Ureter (tissue), 1 donor: Measurements from ENCODE around the gene GFOD1. TPM values are rescaled to one million over a fixed set of nuclear protein-coding genes. Genes with fewer than 3 reads are reported as not detected.
A peak's percentile ranks its signal among the peaks of the same experiment; 100 is the strongest.

Experiments
- DNase-seq: peaks from one replicate; pipeline ENCODE4 v3.0.0-alpha.2; 2020; ENCODE audit warnings: low spot score
- total RNA-seq: library from RNA; stranded (reverse); gene quantifications from one replicate; pipeline ENCODE4 v1.2.4, GENCODE V29; 2023
- donor health status: DM: yes; HTN: yes; CAD: no.

The GFOD1 gene
- total RNA-seq, 1 donor from 2014 or later, result 19.3 TPM

DNA sequence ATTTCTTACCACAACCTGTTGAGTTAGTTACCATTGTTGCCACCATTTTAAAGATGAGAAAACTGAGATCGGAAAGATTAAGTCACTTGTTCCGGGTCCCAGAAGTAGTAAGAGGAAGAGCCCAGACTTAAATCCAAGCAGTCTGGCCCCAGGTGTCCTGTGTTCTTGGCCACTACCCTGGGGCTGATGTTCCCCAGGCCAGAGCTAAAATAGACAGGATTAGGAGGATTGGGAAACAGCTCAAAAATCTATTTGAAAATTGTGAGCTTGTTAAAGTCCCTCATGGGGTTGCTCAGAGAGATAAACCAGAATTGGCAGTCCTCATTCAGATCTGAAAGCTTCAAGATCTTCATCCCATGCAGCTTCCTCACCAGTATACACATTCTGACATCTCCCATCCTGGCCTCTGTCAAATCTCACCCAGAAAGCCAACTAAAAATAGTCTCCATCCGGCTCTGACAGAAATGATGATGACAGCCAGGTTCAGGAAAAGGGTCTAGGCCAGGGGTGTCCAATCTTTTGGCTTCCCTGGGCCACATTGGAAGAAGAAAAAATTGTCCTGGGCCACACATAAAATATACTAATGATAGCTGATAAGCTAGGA is 62.0 kb downstream of the GFOD1 start:
- DNase-seq, result no peak

DNA sequence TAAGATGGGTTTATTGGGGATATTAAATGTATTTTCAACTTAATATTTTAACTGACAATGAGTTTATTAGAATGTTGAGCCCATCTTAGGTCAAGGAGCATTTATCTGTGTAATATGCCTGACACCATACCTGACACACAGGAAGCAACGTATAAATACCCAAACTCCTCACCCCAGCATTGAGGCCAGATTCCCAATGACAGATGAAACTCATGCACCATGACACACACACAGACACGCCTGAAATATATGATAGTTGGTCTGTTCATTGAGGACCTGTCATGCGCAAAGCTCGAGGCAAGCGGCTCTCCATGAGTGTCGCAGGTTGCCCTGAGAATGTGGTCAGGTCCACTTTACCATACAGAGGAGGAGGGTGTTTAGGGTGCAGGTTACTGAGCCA is 64.1 kb downstream of the GFOD1 start:
- DNase-seq, result no peak

DNA sequence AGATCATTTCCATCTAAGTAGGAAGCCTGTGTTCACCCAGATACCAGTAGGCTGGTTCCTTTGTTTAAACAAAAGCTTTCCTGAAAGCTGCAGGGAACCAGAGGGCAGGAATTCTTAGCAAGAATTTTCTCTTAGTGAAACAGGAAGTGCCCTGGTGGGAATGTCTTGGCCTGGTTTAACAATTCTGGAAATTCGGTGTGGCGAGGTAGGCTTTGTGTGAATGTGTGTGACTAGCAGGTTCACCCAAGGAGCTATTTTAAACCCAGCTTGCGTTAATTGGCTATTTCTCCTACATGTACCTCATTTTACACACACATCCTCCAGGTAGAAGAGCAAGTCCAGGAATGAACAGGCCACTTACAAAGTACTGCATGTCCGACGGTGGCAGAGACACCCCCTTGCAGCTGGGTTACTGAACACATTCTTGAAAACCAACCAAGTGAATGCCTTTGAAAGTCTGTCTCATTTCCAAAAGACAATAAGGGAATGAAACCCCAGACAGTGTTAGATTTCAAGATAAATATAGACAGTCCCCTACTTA is 64.6 kb downstream of the GFOD1 start:
- DNase-seq, result no peak

GRCh38 chr6:13421425-13422059 is 65.9 kb downstream of the GFOD1 start:
- DNase-seq, result no peak

- no peak for DNase-seq
Observed at GRCh38 chr6:13420269-13420668, 67.1 kb downstream of the GFOD1 start.

DNA sequence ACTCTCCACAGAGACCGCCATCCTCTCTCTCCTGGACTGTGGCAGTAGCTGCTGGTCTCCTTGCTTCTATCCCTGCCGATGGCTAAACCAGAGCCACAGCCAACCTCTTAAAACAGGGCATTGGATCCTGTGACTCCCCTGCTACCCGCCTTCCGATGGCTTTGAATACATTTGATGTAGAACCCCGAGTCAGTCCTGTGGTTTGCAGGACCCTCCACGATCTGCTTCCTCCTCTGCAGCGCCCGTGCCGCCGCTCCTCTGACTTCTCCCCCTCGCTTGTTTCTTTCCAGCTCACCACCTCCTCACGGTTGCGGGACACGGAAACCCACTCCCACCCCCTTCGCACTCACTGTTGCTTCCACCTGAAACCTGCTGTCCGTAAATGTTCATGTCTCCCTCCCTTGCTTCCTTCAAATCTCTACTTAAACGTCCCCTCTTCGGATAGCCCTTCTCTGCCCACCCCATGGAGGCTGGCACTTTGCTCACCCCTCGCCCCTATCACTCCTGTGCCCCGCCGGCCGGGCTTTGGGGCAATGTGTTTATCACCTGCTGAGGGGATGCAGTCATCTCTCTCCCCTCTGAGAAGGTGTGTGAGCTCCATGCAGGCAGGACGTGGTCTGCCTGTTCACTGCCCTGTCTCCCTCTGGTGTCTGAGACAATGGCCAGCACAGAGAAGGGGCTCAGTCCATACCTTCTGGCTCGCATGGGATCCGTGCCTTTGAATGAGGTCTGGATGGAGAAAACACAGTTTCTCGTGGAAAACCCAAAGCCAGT is 67.8 kb downstream of the GFOD1 start:
- no peak for DNase-seq

DNA sequence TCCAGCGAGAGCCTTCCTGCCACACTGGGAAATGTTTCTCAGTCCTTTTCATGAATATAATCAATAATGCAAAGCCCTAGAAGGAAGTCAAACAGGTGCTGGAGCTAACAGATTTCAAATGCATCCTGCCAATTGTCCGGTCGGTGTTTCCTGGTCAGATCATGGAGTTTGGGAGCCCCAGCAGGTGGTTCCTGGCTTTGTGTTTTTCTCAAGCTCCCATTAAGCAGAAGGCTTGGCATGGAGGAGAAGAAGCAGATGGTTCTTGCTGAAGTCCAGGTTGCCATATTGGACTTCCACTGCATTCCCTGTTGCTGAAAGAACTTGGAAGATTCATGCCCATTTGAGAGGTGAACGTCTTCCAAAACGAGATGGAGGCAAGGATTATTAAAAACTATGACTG is 68.6 kb downstream of the GFOD1 start:
- DNase-seq, result no peak

DNA sequence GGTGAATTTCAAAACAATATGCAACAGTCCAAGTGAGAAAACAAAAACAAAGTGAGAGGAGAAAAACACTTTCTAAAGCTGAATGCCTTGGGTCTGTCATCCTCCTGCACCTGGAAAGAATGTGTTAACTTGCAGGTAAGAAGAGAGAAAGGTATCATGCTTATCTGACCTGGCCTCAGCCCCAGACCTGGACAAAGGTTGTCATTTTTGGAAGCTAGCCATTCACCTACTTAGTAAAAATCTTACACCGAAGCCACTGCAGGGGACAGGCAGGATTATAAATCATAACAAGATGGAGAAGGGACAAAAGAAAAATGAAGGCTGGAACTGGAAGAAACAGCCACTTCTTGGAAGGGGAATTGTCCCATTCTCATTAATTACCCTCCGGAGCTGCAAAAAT is 69.4 kb downstream of the GFOD1 start:
- no peak for DNase-seq

GRCh38 chr6:13417431-13417830 is 70.0 kb downstream of the GFOD1 start:
- DNase-seq, result no peak

GRCh38 chr6:13415283-13415682 is 72.1 kb downstream of the GFOD1 start:
- no peak for DNase-seq

DNA sequence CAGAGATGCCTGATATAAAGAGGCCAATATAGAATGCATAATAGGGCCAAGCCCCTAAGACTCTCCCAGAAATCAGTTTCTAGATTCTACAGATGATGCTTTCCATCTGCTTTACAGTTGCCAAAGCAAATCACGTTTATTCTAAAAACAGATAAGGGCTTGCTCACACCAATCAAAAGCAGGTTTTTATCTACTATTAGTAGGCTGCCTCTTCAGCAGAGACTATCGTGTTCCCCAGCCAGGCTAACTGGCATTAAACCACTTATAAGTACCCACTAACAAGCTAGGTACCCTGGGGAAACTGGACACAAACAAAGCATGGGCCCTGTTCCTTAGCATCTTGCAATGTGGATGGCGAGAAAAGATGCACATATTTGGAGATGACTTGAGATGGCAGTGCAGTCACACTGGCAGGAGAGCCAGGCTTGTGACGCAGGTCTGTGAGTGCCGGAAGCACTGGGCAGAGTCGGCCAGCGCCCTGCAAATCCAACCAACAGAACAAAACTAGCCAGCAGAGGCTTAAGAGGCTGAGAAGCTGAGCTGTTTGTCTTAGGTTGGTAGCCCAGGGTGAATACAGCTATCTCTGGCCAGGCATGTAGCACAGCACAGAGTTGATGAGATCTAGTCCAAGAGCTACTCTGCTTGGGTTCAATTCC is 73.4 kb downstream of the GFOD1 start:
- DNase-seq, result peak; percentile 64

- DNase-seq, result no peak
Observed at GRCh38 chr6:13413466-13413862, 73.9 kb downstream of the GFOD1 start.

GRCh38 chr6:13412639-13413465 is 74.5 kb downstream of the GFOD1 start:
- no peak for DNase-seq

DNA sequence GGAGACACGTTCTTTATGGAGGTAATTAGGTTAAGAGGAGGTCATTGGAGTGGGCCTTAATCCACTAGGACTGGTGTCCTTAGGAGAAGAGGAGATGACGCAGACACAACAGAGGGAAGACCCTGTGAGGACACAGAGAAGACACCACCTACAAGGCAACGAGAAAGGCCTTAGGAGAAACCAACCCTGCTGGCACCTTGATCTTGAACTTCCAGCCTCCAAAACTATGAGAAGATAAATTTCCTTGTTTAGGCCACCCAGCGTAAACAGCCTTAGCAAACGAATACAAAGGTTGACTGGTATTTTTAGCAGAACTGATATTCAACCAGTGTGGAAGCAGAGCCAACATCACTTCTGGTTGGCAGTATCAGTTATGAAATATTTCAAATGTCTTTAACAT is 75.2 kb downstream of the GFOD1 start:
- no peak for DNase-seq

DNA sequence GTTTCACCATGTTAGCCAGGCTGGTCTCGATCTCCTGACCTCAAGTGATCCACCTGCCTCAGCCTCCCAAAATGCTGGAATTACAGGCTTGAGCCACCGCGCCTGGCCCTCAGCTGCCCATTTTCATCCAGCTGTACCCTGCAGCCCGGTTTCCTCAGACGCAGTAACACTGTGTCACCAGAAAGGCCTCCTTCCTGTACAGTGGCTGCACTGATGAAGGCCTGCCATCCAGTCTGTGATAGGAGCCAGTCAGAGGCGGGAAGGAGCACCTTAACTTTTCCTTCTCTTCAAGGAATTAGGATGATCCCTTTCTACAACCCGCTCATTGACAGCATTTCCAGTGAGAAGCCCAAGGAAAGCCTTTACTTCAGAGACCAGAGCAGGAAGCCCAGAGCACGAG is 75.9 kb downstream of the GFOD1 start:
- no peak for DNase-seq

- no peak for DNase-seq
Observed at GRCh38 chr6:13409991-13410390, 77.4 kb downstream of the GFOD1 start.

DNA sequence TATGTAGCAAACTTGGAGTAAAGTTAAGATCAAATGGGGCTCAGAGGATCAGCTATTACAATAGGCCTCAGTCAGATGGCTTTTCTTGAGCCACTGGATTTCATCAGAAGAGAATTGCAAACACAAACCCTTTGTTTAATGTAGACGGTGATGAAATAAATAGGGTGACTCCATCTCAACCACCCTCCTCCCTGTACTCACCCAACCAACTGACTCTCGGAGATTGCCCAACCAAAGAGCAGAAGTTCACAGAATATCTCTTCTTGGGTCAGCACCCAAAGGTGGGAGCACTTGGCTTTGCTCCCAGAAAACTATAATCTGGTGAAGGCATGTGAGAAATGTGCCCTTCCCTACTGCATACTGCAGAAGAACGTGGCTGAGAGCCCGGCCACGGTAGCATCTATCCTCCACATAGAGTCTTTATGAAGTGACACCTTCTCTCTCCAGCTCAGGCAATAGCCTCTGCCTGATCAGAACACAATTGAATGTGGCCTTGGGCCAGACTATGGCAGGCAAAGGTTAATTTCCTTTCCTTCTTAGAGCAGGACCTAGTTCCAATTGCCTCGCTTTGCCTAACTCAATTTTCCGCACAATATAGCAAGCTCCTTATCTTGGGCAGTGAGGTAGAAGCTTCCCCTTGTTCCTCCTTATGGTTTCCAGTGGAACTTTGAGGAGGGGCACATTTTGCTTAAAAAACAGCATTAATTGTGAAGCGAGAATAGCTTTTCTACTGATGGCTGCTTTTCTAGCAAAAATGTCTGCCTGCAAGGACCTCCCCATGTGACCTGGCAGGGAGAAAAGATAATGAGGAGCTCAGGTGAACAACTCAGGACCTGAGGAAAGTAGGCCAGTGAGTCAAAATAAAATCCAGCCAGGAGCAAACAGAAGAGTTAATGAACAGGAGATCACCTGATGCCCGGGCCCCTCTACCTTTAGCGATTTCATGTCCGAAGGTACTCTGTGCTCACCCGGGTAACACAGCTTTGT is 79.4 kb downstream of the GFOD1 start:
- DNase-seq, result no peak

DNA sequence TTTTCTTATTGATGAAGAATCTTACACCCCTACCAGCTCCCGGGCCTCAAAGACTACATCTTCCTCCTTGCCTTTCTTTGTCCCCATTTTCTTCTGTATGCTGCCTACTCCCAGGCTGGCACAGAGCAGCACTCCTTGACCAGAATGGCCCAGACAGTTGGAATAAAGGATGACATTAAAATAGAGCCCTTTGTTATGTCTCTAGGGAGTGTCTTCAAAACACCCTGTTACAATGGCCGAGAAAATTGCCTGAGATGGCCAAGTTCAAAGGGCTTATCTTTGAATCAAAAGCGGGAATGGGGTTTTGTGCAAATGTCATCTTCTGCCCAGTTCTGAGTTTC is 80.1 kb downstream of the GFOD1 start:
- no peak for DNase-seq

DNA sequence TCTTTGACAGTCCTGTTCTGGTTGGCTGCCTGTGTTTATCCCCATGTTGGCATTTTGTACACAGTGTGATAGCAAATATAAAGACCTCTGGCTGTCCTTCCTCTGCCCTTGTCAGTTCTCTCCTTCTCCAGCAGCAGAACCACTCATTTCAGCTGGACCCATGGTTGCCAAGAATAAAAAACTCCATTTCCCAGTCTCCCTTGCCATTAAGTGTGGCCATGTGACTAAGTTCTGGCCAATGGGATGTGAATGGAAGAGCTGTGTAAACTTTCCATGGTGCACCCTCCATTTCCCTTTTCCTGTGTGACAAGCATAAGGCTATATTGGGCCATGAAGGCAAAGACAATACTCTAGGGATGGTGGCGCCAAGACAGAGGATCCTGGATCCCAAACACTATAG is 80.6 kb downstream of the GFOD1 start:
- no peak for DNase-seq

- DNase-seq, result no peak
Observed at GRCh38 chr6:13405961-13406477, 81.4 kb downstream of the GFOD1 start.
